H1 (cell line): ENCODE data around the gene OR4L1. TPM values are rescaled to one million over a fixed set of nuclear protein-coding genes. Genes with fewer than 3 reads are reported as not detected.

Source experiments
- CTCF ChIA-PET: fragments of 300-600 bp; sonication (Branson Sonifier 250); formaldehyde crosslinking; loops from one replicate; lab custom pipeline; 2021; ENCODE audit not compliant: partially characterized antibody; lab: Charles Lee
- POLR2A ChIA-PET: fragments of 300-600 bp; sonication (Branson Sonifier 250); formaldehyde crosslinking; loops from one replicate; lab custom pipeline; 2021; ENCODE audit warnings: inconsistent platforms; ENCODE audit not compliant: partially characterized antibody; lab: Charles Lee
- DNase-seq, 2 experiments: peaks; one replicate each; pipeline versions ENCODE4 v3.0.0 to v3.0.0-alpha.2; 2010 to 2022; ENCODE audit warnings: low spot score in 2 of 2, low read depth in 1 of 2, mixed read lengths in 1 of 2
- FAIRE-seq: peaks from 2 replicates; lab custom pipeline; 2011; peaks lifted over from hg19 to GRCh38; lab: Jason Lieb, UNC
- H2AFZ ChIP-seq: 2 replicates; pipeline ENCODE4 v1.8.1; 2012; ENCODE audit warnings: low read length, inconsistent platforms
- H2AK5ac ChIP-seq: 2 replicates; pipeline ENCODE4 v1.6.1; 2013; ENCODE audit warnings: low read depth, low read length
- H2BK120ac ChIP-seq: replicated peaks from 2 replicates; pipeline ENCODE3; 2013; ENCODE audit warnings: low read depth, low read length, inconsistent platforms
- H2BK12ac ChIP-seq: 2 replicates; pipeline ENCODE4 v1.6.1; 2013; ENCODE audit warnings: low read depth, low read length
- H2BK15ac ChIP-seq: 2 replicates; pipeline ENCODE4 v1.6.1; 2013; ENCODE audit warnings: low read length
- H2BK20ac ChIP-seq: 2 replicates; pipeline ENCODE4 v1.6.1; 2013; ENCODE audit warnings: low read length
- H2BK5ac ChIP-seq: 2 replicates; pipeline ENCODE4 v1.6.1; 2013; ENCODE audit warnings: low read depth, low read length
- H3K14ac ChIP-seq: 2 replicates; pipeline ENCODE4 v1.6.1; 2013; ENCODE audit warnings: inconsistent platforms; ENCODE audit not compliant: insufficient read length
- H3K18ac ChIP-seq: 2 replicates; pipeline ENCODE4 v1.6.1; 2013; ENCODE audit warnings: low read length; ENCODE audit errors: extremely low read depth
- H3K23ac ChIP-seq: 2 replicates; pipeline ENCODE4 v1.6.1; 2013; ENCODE audit warnings: inconsistent platforms; ENCODE audit not compliant: insufficient read length
- H3K23me2 ChIP-seq: 2 replicates; pipeline ENCODE4 v1.6.1; 2013; ENCODE audit warnings: low read depth, low read length
- H3K27ac ChIP-seq: 2 replicates; pipeline ENCODE4 v1.6.1; 2011; ENCODE audit warnings: low read depth, low read length, inconsistent platforms
- H3K27me3 ChIP-seq, 4 experiments: replicated peaks in 1 of 4; 1 replicate in 1 of 4; 2 replicates in 3 of 4; pipeline versions ENCODE4 v1.6.1 to v1.8.1; 2011 to 2013; ENCODE audit warnings: low read length in 3 of 4, mild to moderate bottlenecking in 3 of 4, inconsistent platforms in 2 of 4, mixed read lengths in 2 of 4, moderate library complexity in 1 of 4; ENCODE audit not compliant: control insufficient read depth in 3 of 4, insufficient read depth in 3 of 4; ENCODE audit errors: extremely low read depth in 1 of 4
- H3K36me3 ChIP-seq, 4 experiments: 2 replicates each; pipeline versions ENCODE4 v1.6.1 to v1.8.1; 2011 to 2013; ENCODE audit warnings: mild to moderate bottlenecking in 4 of 4, low read length in 3 of 4, moderate library complexity in 2 of 4, control low read depth in 1 of 4, inconsistent platforms in 1 of 4; ENCODE audit not compliant: insufficient read depth in 4 of 4, control insufficient read depth in 2 of 4
- H3K4ac ChIP-seq: replicated peaks from 2 replicates; pipeline ENCODE3; 2013; ENCODE audit warnings: low read length, low read depth, mixed read lengths, inconsistent platforms; ENCODE audit not compliant: insufficient read length
- H3K4me1 ChIP-seq, 4 experiments: replicated peaks in 1 of 4; 1 replicate in 1 of 4; 2 replicates in 3 of 4; pipeline versions ENCODE4 v1.6.1 to v1.8.1; 2011 to 2013; ENCODE audit warnings: low read length in 3 of 4, inconsistent platforms in 2 of 4, mixed read lengths in 1 of 4; ENCODE audit not compliant: insufficient read depth in 4 of 4, control insufficient read depth in 3 of 4
- H3K4me2 ChIP-seq, 2 experiments: 2 replicates each; pipeline versions ENCODE4 v1.6.1 to v1.8.1; 2011 to 2013; ENCODE audit warnings: low read depth in 2 of 2, low read length in 2 of 2, control low read depth in 1 of 2, inconsistent platforms in 1 of 2, mild to moderate bottlenecking in 1 of 2; ENCODE audit not compliant: insufficient read depth in 1 of 2
- H3K4me3 ChIP-seq, 4 experiments: fragments of 200-600, 300-600 bp in 1 of 4; sonication (generic), shearing (Covaris generic), sonication (Bioruptor Twin) in 1 of 4; 2 replicates each; pipeline versions ENCODE4 v1.5.1 to v1.8.1; 2011 to 2016; ENCODE audit warnings: low read length in 4 of 4, low read depth in 3 of 4, control low read depth in 2 of 4, inconsistent platforms in 2 of 4, mild to moderate bottlenecking in 2 of 4, mixed read lengths in 1 of 4, moderate library complexity in 1 of 4; ENCODE audit not compliant: insufficient read depth in 2 of 4; ENCODE audit errors: extremely low read depth in 1 of 4
- H3K56ac ChIP-seq: replicated peaks from 2 replicates; pipeline ENCODE3; 2013; ENCODE audit warnings: low read depth, mild to moderate bottlenecking, mixed read lengths, low read length, inconsistent platforms; ENCODE audit not compliant: insufficient read length
- H3K79me1 ChIP-seq: 2 replicates; pipeline ENCODE4 v1.6.1; 2013; ENCODE audit warnings: low read depth, low read length, control low read depth
- H3K79me2 ChIP-seq, 2 experiments: 2 replicates each; pipeline versions ENCODE4 v1.6.1 to v1.8.1; 2012 to 2013; ENCODE audit warnings: low read length in 2 of 2, mild to moderate bottlenecking in 2 of 2, inconsistent platforms in 1 of 2; ENCODE audit not compliant: insufficient read depth in 2 of 2, control insufficient read depth in 1 of 2
- H3K9ac ChIP-seq, 4 experiments: replicated peaks in 1 of 4; 1 replicate in 1 of 4; 2 replicates in 3 of 4; pipeline versions ENCODE4 v1.6.1 to v1.8.1; 2011 to 2013; ENCODE audit warnings: low read depth in 3 of 4, low read length in 3 of 4, control low read depth in 2 of 4, mild to moderate bottlenecking in 2 of 4, moderate library complexity in 2 of 4, inconsistent platforms in 1 of 4; ENCODE audit errors: extremely low read depth in 1 of 4
- H3K9me3 ChIP-seq, 2 experiments: 2 replicates each; pipeline versions ENCODE4 v1.6.1 to v1.8.1; 2012 to 2013; ENCODE audit warnings: mild to moderate bottlenecking in 2 of 2, moderate library complexity in 2 of 2, control low read depth in 1 of 2, inconsistent platforms in 1 of 2, low read depth in 1 of 2, low read length in 1 of 2, mixed read lengths in 1 of 2; ENCODE audit not compliant: insufficient read depth in 2 of 2
- H4K20me1 ChIP-seq, 2 experiments: replicated peaks in 1 of 2; 2 replicates each; pipeline versions ENCODE3 to v1.8.1; 2011 to 2013; ENCODE audit warnings: inconsistent platforms in 2 of 2, low read length in 2 of 2, mild to moderate bottlenecking in 1 of 2; ENCODE audit not compliant: insufficient read depth in 2 of 2, control insufficient read depth in 1 of 2
- H4K5ac ChIP-seq: 2 replicates; pipeline ENCODE4 v1.6.1; 2013; ENCODE audit warnings: low read length, low read depth, mixed read lengths, inconsistent platforms; ENCODE audit not compliant: insufficient read length
- H4K8ac ChIP-seq: 2 replicates; pipeline ENCODE4 v1.8.0; 2013; ENCODE audit warnings: mild to moderate bottlenecking, moderate library complexity, low read length, inconsistent platforms; ENCODE audit not compliant: insufficient read depth; ENCODE audit errors: extremely low read depth
- H4K91ac ChIP-seq: replicated peaks from 2 replicates; pipeline ENCODE3; 2013; ENCODE audit warnings: low read length, mixed read lengths, inconsistent platforms; ENCODE audit not compliant: insufficient read length
- BCL11A ChIP-seq, 2 experiments: IDR thresholded peaks; one replicate each; pipeline ENCODE4 v1.6.1; 2011; ENCODE audit warnings: low read depth in 2 of 2, low read length in 2 of 2, mild to moderate bottlenecking in 2 of 2
- SIX5 ChIP-seq: IDR thresholded peaks from 2 replicates; pipeline ENCODE4 v1.6.1; 2011; ENCODE audit warnings: mild to moderate bottlenecking, low read depth, low read length
- USF2 ChIP-seq: IDR thresholded peaks from 2 replicates; pipeline ENCODE4 v1.6.1; 2011; ENCODE audit warnings: low read length, improper control_type of control experiment
- WGBS, 2 experiments: shearing (Covaris generic) in 1 of 2; methylation state at CpG; one replicate each; pipeline versions ENCODE4 v1.1.6 to v1.1.7; 2013 to 2015; ENCODE audit warnings: low lambda C conversion rate in 2 of 2, mixed read lengths in 2 of 2, inconsistent platforms in 1 of 2, low coverage in 1 of 2, missing lambda C conversion rate in 1 of 2; ENCODE audit not compliant: insufficient replicate concordance in 2 of 2, insufficient coverage in 1 of 2, insufficient read length in 1 of 2; ENCODE audit errors: extremely low coverage in 1 of 2, missing lambda C conversion rate in 1 of 2; 5-methylcytosine and 5-hydroxymethylcytosine counted together
- polyA plus RNA-seq, 7 experiments: library from polyadenylated mRNA; depleted of rRNA in 3 of 7; stranded (reverse) in 5 of 7; unstranded in 2 of 7; fragments of >200 nt in 5 of 7; fragments of 200-250 nt in 2 of 7; gene quantifications; 1 replicate in 5 of 7; 2 replicates in 1 of 7; 4 replicates in 1 of 7; pipeline versions ENCODE4 v1.2.1 to v1.2.3, GENCODE V29; 2011 to 2013; ENCODE audit warnings: missing spikeins in 2 of 7, mixed read lengths in 2 of 7
- total RNA-seq: library from RNA; stranded (reverse); fragmentation: NEBNext Ultra II Directional; extraction: Animal tissue kit (Norgen Biotek cat#: 25700); gene quantifications from 2 replicates; pipeline ENCODE4 v1.2.1, GENCODE V29; 2021

The OR4L1 gene
- total and polyA plus RNA-seq, 2 of the 8 experiments (the other 6 are each of a cell fraction or from before 2014, with no cell fraction given): not detected

- H3K27ac ChIP-seq: no peak overlapping the region
- H3K14ac ChIP-seq: no peak overlapping the region
- H3K4me1 ChIP-seq: no peaks in the 10 kb centered on the region
- no peak overlapping the region for H2BK120ac ChIP-seq
- ChIA-PET CTCF (no interaction called here), POLR2A (no interaction called here)
- H3K18ac ChIP-seq: no peak overlapping the region
- H3K9ac ChIP-seq: no peak overlapping the region
- no peak overlapping the region for H2AK5ac ChIP-seq
- no peak overlapping the region for H3K4ac ChIP-seq
- no peak for TF ChIP-seq USF2
- TF ChIP-seq BCL11A (IDR thresholded peaks at IDR 0.05; ENCODE audit: low read depth in 2 of 2, low read length in 2 of 2): no peak
- TF ChIP-seq SIX5: no peak
- peaks cover 30 to 35% of the 10 kb centered on the region in 2 experiments for H3K9me3 ChIP-seq
- no peak overlapping the region for H3K56ac ChIP-seq
- no peak overlapping the region for H2BK15ac ChIP-seq
- H3K4me2 ChIP-seq: no peak overlapping the region
- FAIRE-seq (no peak), DNase-seq (no peak)
- no peaks in the 10 kb centered on the region; the same call in 1 of the 2 replicates for H3K23me2 ChIP-seq
- no peak overlapping the region for H3K4me3 ChIP-seq
- H2BK5ac ChIP-seq: no peak overlapping the region
- H2AFZ ChIP-seq: no peak overlapping the region
- no peaks in the 10 kb centered on the region; a peak in 1 of 8 replicates for H3K36me3 ChIP-seq
- no peaks in the 10 kb centered on the region for H3K79me2 ChIP-seq
- no peaks in the 10 kb centered on the region for H4K20me1 ChIP-seq
- 54% methylated on average over 4 of the region's 4 CpGs; no CpG with 5 or more reads in 1 of the 2 experiments for WGBS, 2 experiments
- no peaks in the 10 kb centered on the region for H3K27me3 ChIP-seq
- no peaks in the 10 kb centered on the region for H3K79me1 ChIP-seq
- H3K23ac ChIP-seq: no peak overlapping the region
- H4K91ac ChIP-seq: no peak overlapping the region
- H2BK20ac ChIP-seq: no peak overlapping the region
- no peak overlapping the region for H4K8ac ChIP-seq
- no peak overlapping the region for H4K5ac ChIP-seq
- no peak overlapping the region for H2BK12ac ChIP-seq
These were observed 33.6 kb downstream of the OR4L1 start for GRCh38 chr14:20093442-20093841.
